K562 (cell line): ENCODE measurements around the gene PSMB4. TPM values are rescaled to one million over a fixed set of nuclear protein-coding genes. Genes with fewer than 3 reads are reported as not detected.

ENCODE experiments used
- ATAC-seq: fragments of 200-7000 bp; cut with Tn5 transposase; 3 replicates; pipeline ENCODE4 v1.9.1; 2020; ENCODE audit warnings: moderate library complexity
- BruUV-seq: library from RNA; stranded (reverse); fragments of 400-500 nt; replicated peaks from 2 replicates; lab custom pipeline; 2021; lab: Mats Ljungman, UMichigan
- CTCF ChIA-PET: fragments of 300-600 bp; formaldehyde crosslinking; extraction: SDS; loops from one replicate; lab custom pipeline; 2021; ENCODE audit warnings: low intra/inter-chr PET ratio; lab: Yijun Ruan, JAX
- POLR2A ChIA-PET: fragments of 300-600, 350-650 bp; sonication (Branson Sonifier 250); formaldehyde crosslinking; extraction: SDS; loops from one replicate; lab custom pipeline; 2021; ENCODE audit warnings: antibody characterized with exemption, inconsistent platforms; lab: Yijun Ruan, JAX
- DNase-seq, 4 experiments: peaks; one replicate each; pipeline versions ENCODE4 v3.0.0 to v3.0.0-alpha.2; 2011 to 2018; ENCODE audit warnings: low spot score in 3 of 4, mixed read lengths in 3 of 4; ENCODE audit errors: extremely low read depth in 1 of 4
- FAIRE-seq: peaks from 2 replicates; lab custom pipeline; 2011; peaks lifted over from hg19 to GRCh38; lab: Jason Lieb, UNC
- H2AFZ ChIP-seq: 2 replicates; pipeline ENCODE4 v1.6.0; 2011; ENCODE audit warnings: low read depth, low read length, control low read depth, inconsistent platforms
- H3K27ac ChIP-seq: fragments of 200-600 bp; 3 replicates; pipeline ENCODE4 v1.8.0; 2011; ENCODE audit warnings: low read depth, mild to moderate bottlenecking, control low read depth, inconsistent platforms, low read length, moderate library complexity, mixed read lengths; ENCODE audit errors: extremely low read depth
- H3K27me3 ChIP-seq, 2 experiments: fragments of 300-600 bp in 1 of 2; 2 replicates in 1 of 2; 3 replicates in 1 of 2; pipeline versions ENCODE4 v1.6.0 to v1.8.0; 2011; ENCODE audit warnings: inconsistent platforms in 2 of 2, low read length in 2 of 2, mild to moderate bottlenecking in 1 of 2, mixed read lengths in 1 of 2, moderate library complexity in 1 of 2; ENCODE audit not compliant: control insufficient read depth in 2 of 2, insufficient read depth in 2 of 2
- H3K36me3 ChIP-seq: fragments of 300-600 bp; 3 replicates; pipeline ENCODE4 v1.8.0; 2011; ENCODE audit warnings: mild to moderate bottlenecking, low read length, inconsistent platforms; ENCODE audit not compliant: control insufficient read depth, insufficient read depth
- H3K4me1 ChIP-seq, 2 experiments: fragments of 200-600 bp in 1 of 2; replicated peaks in 1 of 2; 2 replicates in 1 of 2; 3 replicates in 1 of 2; pipeline versions ENCODE4 v1.5.1 to v1.8.0; 2011; ENCODE audit warnings: inconsistent platforms in 2 of 2, low read length in 2 of 2, mild to moderate bottlenecking in 1 of 2, mixed read lengths in 1 of 2, moderate library complexity in 1 of 2; ENCODE audit not compliant: control insufficient read depth in 2 of 2, insufficient read depth in 2 of 2
- H3K4me2 ChIP-seq: 2 replicates; pipeline ENCODE4 v1.6.1; 2011; ENCODE audit warnings: low read length, control low read depth, inconsistent platforms, mixed read lengths; ENCODE audit not compliant: insufficient read depth
- H3K4me3 ChIP-seq: fragments of 200-600 bp; sonication (generic), shearing (Covaris generic); 2 replicates; pipeline ENCODE4 v1.5.1; 2016; ENCODE audit warnings: control low read depth, inconsistent platforms
- H3K79me2 ChIP-seq: fragments of 200-600 bp; 3 replicates; pipeline ENCODE4 v1.8.0; 2011; ENCODE audit warnings: low read length, inconsistent platforms; ENCODE audit not compliant: control insufficient read depth, insufficient read depth
- H3K9ac ChIP-seq, 2 experiments: 2 replicates each; pipeline versions ENCODE4 v1.6.0 to v1.6.1; 2011; ENCODE audit warnings: low read depth in 2 of 2, low read length in 2 of 2, control low read depth in 1 of 2, inconsistent platforms in 1 of 2, mild to moderate bottlenecking in 1 of 2, mixed read lengths in 1 of 2; ENCODE audit not compliant: insufficient read depth in 1 of 2
- H3K9me1 ChIP-seq: one replicate; pipeline ENCODE4 v1.6.0; 2011; ENCODE audit warnings: inconsistent platforms, mild to moderate bottlenecking, low read length, moderate library complexity; ENCODE audit not compliant: control insufficient read depth, insufficient read depth
- H3K9me3 ChIP-seq: replicated peaks from 2 replicates; pipeline ENCODE4 v1.5.1; 2011; ENCODE audit warnings: low read depth, low read length, inconsistent platforms; ENCODE audit not compliant: control insufficient read depth, insufficient read depth
- H4K20me1 ChIP-seq: replicated peaks from 2 replicates; pipeline ENCODE4 v1.6.1; 2011; ENCODE audit warnings: low read length, inconsistent platforms, mixed read lengths; ENCODE audit not compliant: control insufficient read depth, insufficient read depth
- ARID2 ChIP-seq: fragments of 450-650 bp; IDR thresholded peaks from 2 replicates; pipeline ENCODE4 v1.6.1; 2017; ENCODE audit warnings: antibody characterized with exemption, mild to moderate bottlenecking
- CHD1 ChIP-seq: fragments of 200-600 bp; sonication (generic); IDR thresholded peaks from one replicate; pipeline ENCODE4 v1.6.1; 2012; ENCODE audit warnings: mild to moderate bottlenecking, moderate library complexity, low read length, inconsistent platforms
- CHD4 ChIP-seq: fragments of 200-600 bp; sonication (generic); IDR thresholded peaks from 3 replicates; pipeline ENCODE4 v1.6.1; 2012; ENCODE audit warnings: low read depth, mild to moderate bottlenecking, mixed read lengths, low read length, inconsistent platforms; ENCODE audit not compliant: insufficient read depth, insufficient replicate concordance, poor library complexity, severe bottlenecking
- ETS2 ChIP-seq: IDR thresholded peaks from 2 replicates; pipeline ENCODE4 v1.6.1; 2016; ENCODE audit warnings: borderline replicate concordance, missing genetic modification characterization, mild to moderate bottlenecking, moderate library complexity, missing compliant biosample characterization; ENCODE audit not compliant: poor library complexity, severe bottlenecking
- HLTF ChIP-seq: fragments of 450-650 bp; IDR thresholded peaks from 2 replicates; pipeline ENCODE4 v1.6.1; 2016
- MTA1 ChIP-seq: fragments of 450-650 bp; IDR thresholded peaks from 2 replicates; pipeline ENCODE4 v1.6.1; 2017; ENCODE audit warnings: borderline replicate concordance
- NONO ChIP-seq, 2 experiments: fragments of 200-400 bp in 1 of 2; fragments of 450-650 bp in 1 of 2; formaldehyde crosslinking in 1 of 2; IDR thresholded peaks; 2 replicates each; pipeline ENCODE4 v1.6.1; 2017; ENCODE audit warnings: low read depth in 2 of 2, mild to moderate bottlenecking in 2 of 2, moderate library complexity in 2 of 2, low read length in 1 of 2
- PRPF4 ChIP-seq: fragments of 200-400 bp; formaldehyde crosslinking; IDR thresholded peaks from one replicate; pipeline ENCODE4 v1.6.1; 2017; ENCODE audit warnings: low read length, low read depth, mild to moderate bottlenecking; ENCODE audit not compliant: insufficient read depth, poor library complexity, severe bottlenecking
- SETDB1 ChIP-seq: IDR thresholded peaks from one replicate; pipeline ENCODE4 v1.6.1; 2012; ENCODE audit warnings: low read length, control low read depth, inconsistent platforms
- ZNF197 ChIP-seq: fragments of 200-800 bp; sonication (Bioruptor generic); IDR thresholded peaks from 2 replicates; pipeline ENCODE4 v1.6.1; 2016; ENCODE audit warnings: low read depth, missing genetic modification characterization, missing compliant biosample characterization
- ZNF395 ChIP-seq: fragments of 200-800 bp; sonication (Bioruptor generic); IDR thresholded peaks from 2 replicates; pipeline ENCODE4 v1.6.1; 2017; ENCODE audit warnings: missing genetic modification characterization, missing compliant biosample characterization
- WGBS: fragments of 100-300 bp; shearing (Covaris generic); methylation state at CpG from one replicate; pipeline ENCODE4 v1.1.6; 2016; ENCODE audit warnings: low coverage, mixed read lengths; ENCODE audit not compliant: insufficient coverage; ENCODE audit errors: missing lambda C conversion rate; 5-methylcytosine and 5-hydroxymethylcytosine counted together
- in situ Hi-C: fragments of 300-500 bp; cut with MboI; formaldehyde crosslinking; loops from 4 replicates; pipeline ENCODE4 v1.15.0; 2018; ENCODE audit warnings: inconsistent platforms, mixed read lengths
- intact Hi-C: fragments of 100-400 bp; cut with micrococcal nuclease; formaldehyde crosslinking; loops from 2 replicates; pipeline ENCODE4 v1.14.2; 2022
- polyA plus RNA-seq, 8 experiments: library from polyadenylated mRNA; depleted of rRNA in 4 of 8; stranded (reverse) in 5 of 8; unstranded in 3 of 8; fragments of >200 nt; fragmentation: Nextera tagmentation in 2 of 8; fragmentation: Illumina TruSeq in 1 of 8; extraction: Ambion mirVana in 2 of 8; extraction: Trizol in 1 of 8; gene quantifications; 2 replicates each; pipeline versions ENCODE4 v1.2.1 to v1.2.3, GENCODE V29; 2011 to 2014; ENCODE audit warnings: inconsistent platforms in 1 of 8, missing spikeins in 1 of 8
- total RNA-seq, 7 experiments: library from RNA; depleted of rRNA in 6 of 7; stranded (reverse); fragments of >200 nt in 6 of 7; fragmentation: Illumina TruSeq in 2 of 7; extraction: Trizol in 2 of 7; gene quantifications; 2 replicates each; pipeline versions ENCODE4 v1.2.1 to v1.2.3, GENCODE V29; 2011 to 2021; ENCODE audit warnings: low replicate concordance in 1 of 7
- TF ChIP-seq, protein P1 (sequence below): sonication (generic); formaldehyde crosslinking; IDR thresholded peaks from 2 replicates; pipeline ENCODE4 v1.8.0; 2022; ENCODE audit warnings: missing genetic modification reagents, mild to moderate bottlenecking, moderate library complexity, borderline replicate concordance

Gene PSMB4
- total and polyA plus RNA-seq, 9 of the 15 experiments (the other 6 are each of a cell fraction or from before 2014, with no cell fraction given) = 397 to 674 (median 475) TPM

- Histone ChIP-seq H3K9me1 (no peaks in the 10 kb centered on the region), H2AFZ (no peak overlapping the region), H3K36me3 (peaks cover 79% of the 10 kb centered on the region; the same call in 2 of the 3 replicates), H3K9me3 (no peaks in the 10 kb centered on the region), H3K27me3 (no peaks in the 10 kb centered on the region), H3K4me1 (peaks cover 0 to 3% of the 10 kb centered on the region in 2 experiments; a peak in 3 of 5 replicates), H3K27ac (no peak overlapping the region), H3K9ac (no peak overlapping the region), H3K4me3 (no peak overlapping the region), H4K20me1 (0 out of 2 replicates have a peak, but pooled peaks cover 3% of the 10 kb centered on the region), H3K79me2 (peaks cover 22% of the 10 kb centered on the region), H3K4me2 (no peak overlapping the region)
- in situ Hi-C loops (no loop called here), intact Hi-C loops (no loop called here)
- BruUV-seq = TSS peak; percentile 26
- 81% methylated on average over 3 of the region's 3 CpGs for WGBS
- FAIRE-seq (no peak), ATAC-seq (no peak), DNase-seq (no peak)
- POLR2A ChIA-PET = interaction anchor here (1.0 to 1.7 kb wide), 2 partner anchors 10 to 103 kb away, joined by 3 to 10 read pairs; no protein-coding TSS in a partner anchor
- CTCF ChIA-PET = interaction anchor here (0.5 to 0.6 kb wide), 2 partner anchors 38 to 103 kb away, joined by 3 read pairs; no protein-coding TSS in a partner anchor
- TF ChIP-seq ZNF395 (CRISPR knock-in tag) (no peak), ETS2 (tag) (no peak), NONO (IDR thresholded peaks at IDR 0.05; ENCODE audit: low read depth in 2 of 2, low read length in 1 of 2) (no peak), MTA1 (no peak), CHD4 (no peak), PRPF4 (no peak), ZNF197 (no peak), SETDB1 (no peak), HLTF (no peak), CHD1 (no peak), ARID2 (no peak)
- TF ChIP-seq, protein P1, sequence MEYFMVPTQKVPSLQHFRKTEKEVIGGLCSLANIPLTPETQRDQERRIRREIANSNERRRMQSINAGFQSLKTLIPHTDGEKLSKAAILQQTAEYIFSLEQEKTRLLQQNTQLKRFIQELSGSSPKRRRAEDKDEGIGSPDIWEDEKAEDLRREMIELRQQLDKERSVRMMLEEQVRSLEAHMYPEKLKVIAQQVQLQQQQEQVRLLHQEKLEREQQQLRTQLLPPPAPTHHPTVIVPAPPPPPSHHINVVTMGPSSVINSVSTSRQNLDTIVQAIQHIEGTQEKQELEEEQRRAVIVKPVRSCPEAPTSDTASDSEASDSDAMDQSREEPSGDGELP (CRISPR knock-in tag) = no peak
Measured at GRCh38 chr1:151403612-151404011, 4.2 kb downstream of the PSMB4 start.
